ENCODE data around the gene ERVH48-1.
"Not testable (repeated sequence)": the region's sequence is repeated elsewhere in the genome, so short reads cannot be mapped to it uniquely, and the experiment has no call there.

The ERVH48-1 gene

GRCh38 chr21:42900446-42900845 is 25.0 kb downstream of the ERVH48-1 start:
- DNase-seq: no peak

- peak; percentile 96 for DNase-seq
These were observed 32.3 kb downstream of the ERVH48-1 start, which contains the start of gene NDUFV3 for GRCh38 chr21:42892931-42893755. NDUFV3 (plus strand) TSS chr21:42893309; CDS start chr21:42893334, 25 bp downstream.

GRCh38 chr21:42892582-42892930 is 32.9 kb downstream of the ERVH48-1 start:
- no peak for DNase-seq

- no peak for DNase-seq
These were observed 38.1 kb downstream of the ERVH48-1 start for GRCh38 chr21:42887326-42887725.

GRCh38 chr21:42883921-42884320 is 41.5 kb downstream of the ERVH48-1 start:
- DNase-seq: no peak

GRCh38 chr21:42880352-42880751 is 45.1 kb downstream of the ERVH48-1 start:
- DNase-seq: no peak

- DNase-seq: peak; percentile 91
These were observed 46.2 kb downstream of the ERVH48-1 start, which contains the start of gene WDR4 for GRCh38 chr21:42878993-42879787. WDR4 (minus strand) TSS chr21:42879539; CDS start chr21:42879495, 44 bp downstream.

- DNase-seq: no peak
These were observed 46.8 kb downstream of the ERVH48-1 start for GRCh38 chr21:42878678-42878992.

GRCh38 chr21:42875811-42876210 is 49.6 kb downstream of the ERVH48-1 start:
- not testable (repeated sequence) for DNase-seq

- DNase-seq: no peak
These were observed 52.3 kb downstream of the ERVH48-1 start for GRCh38 chr21:42873096-42873495.

GRCh38 chr21:42868196-42868595 is 57.2 kb downstream of the ERVH48-1 start:
- DNase-seq: no peak
